GM18508 (cell line): ENCODE results near the gene DKK1.

Source experiments
- ATAC-seq: cut with Tn5 transposase; IDR thresholded peaks from one replicate; pipeline ENCODE4 v1.9.1; 2021; ENCODE audit warnings: moderate number of reproducible peaks; ENCODE audit not compliant: insufficient read depth, unreplicated experiment

Gene DKK1

GRCh38 chr10:52316500-52316899 lies 2.4 kb downstream of the DKK1 start:
- ATAC-seq, result no peak

- no peak for ATAC-seq
Measured at GRCh38 chr10:52318136-52318701, 4.1 kb downstream of the DKK1 start.

- no peak for ATAC-seq
Measured at GRCh38 chr10:52318822-52319464, 4.9 kb downstream of the DKK1 start.

- ATAC-seq, result no peak
Measured at GRCh38 chr10:52319926-52320325, 5.8 kb downstream of the DKK1 start.

GRCh38 chr10:52322323-52322722 lies 8.2 kb downstream of the DKK1 start:
- ATAC-seq, result no peak

GRCh38 chr10:52322936-52323335 lies 8.9 kb downstream of the DKK1 start:
- ATAC-seq, result no peak

GRCh38 chr10:52326382-52326781 lies 12.3 kb downstream of the DKK1 start:
- no peak for ATAC-seq

GRCh38 chr10:52331638-52332364 lies 17.7 kb downstream of the DKK1 start:
- ATAC-seq, result no peak

GRCh38 chr10:52332815-52333214 lies 18.7 kb downstream of the DKK1 start:
- no peak for ATAC-seq

- no peak for ATAC-seq
Measured at GRCh38 chr10:52334595-52334994, 20.5 kb downstream of the DKK1 start.

- ATAC-seq, result no peak
Measured at GRCh38 chr10:52335665-52336064, 21.6 kb downstream of the DKK1 start.

GRCh38 chr10:52337225-52337624 lies 23.1 kb downstream of the DKK1 start:
- no peak for ATAC-seq

GRCh38 chr10:52343439-52343838 lies 29.4 kb downstream of the DKK1 start:
- no peak for ATAC-seq

GRCh38 chr10:52346394-52347326 lies 32.6 kb downstream of the DKK1 start:
- ATAC-seq, result no peak

- no peak for ATAC-seq
Measured at GRCh38 chr10:52347327-52347667, 33.2 kb downstream of the DKK1 start.

GRCh38 chr10:52348037-52348564 lies 34.0 kb downstream of the DKK1 start:
- ATAC-seq, result no peak

GRCh38 chr10:52351914-52352330 lies 37.8 kb downstream of the DKK1 start:
- no peak for ATAC-seq

- no peak for ATAC-seq
Measured at GRCh38 chr10:52353205-52353604, 39.1 kb downstream of the DKK1 start.

GRCh38 chr10:52353960-52354394 lies 39.9 kb downstream of the DKK1 start:
- no peak for ATAC-seq

GRCh38 chr10:52357971-52358370 lies 43.9 kb downstream of the DKK1 start:
- ATAC-seq, result no peak
